Stimulated activated CD4-positive, alpha-beta T cell treated with anti-CD3 and anti-CD28 coated beads, TNF-alpha, amount 100 ng/mL, for 48 hours (primary cell): ENCODE data around the gene CECR2.

Experiments
- DNase-seq, 3 donors: peaks; one replicate each; pipeline ENCODE4 v3.0.0-alpha.2; 2020; ENCODE audit warnings: low read depth in 3 of 3

CECR2 gene

DNA sequence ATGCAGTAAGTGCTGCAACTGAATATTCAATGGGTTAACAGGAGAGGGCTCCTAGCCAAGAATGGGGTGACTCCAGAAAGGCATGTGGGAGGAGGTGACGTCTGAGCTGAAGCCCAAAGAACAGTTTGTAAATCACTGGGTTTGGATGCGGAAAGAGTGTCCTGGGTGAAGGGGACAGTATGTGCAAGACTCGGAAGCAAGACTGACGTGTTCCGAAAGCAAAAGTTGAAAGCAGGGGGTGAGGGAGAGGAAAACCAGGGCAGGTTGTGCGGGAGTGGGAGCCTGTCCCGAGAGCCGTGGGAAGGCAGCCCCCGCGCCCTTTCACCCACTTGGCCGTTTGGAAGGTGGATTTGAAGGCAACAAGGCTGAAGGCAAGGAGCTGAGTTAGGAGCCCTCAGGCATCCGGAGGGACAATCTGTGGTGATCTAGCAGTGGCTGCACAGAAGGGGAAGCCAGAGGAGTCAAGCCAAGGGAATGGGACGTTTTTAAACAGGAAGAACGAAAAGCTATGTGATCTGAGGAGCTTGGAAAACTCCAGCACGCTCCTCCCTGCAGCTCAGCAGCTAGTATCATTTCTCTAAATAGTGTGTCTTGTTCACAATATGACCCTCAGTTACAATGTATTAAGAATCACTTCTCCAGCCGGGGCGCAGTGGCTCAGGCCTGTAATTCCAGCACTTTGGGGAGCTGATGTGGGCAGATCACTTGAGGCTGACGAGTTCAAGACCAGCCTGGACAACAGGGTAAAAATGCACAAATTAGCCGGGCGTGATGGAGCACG is 201.8 kb downstream of the CECR2 start:
- DNase-seq, result no peak

DNA sequence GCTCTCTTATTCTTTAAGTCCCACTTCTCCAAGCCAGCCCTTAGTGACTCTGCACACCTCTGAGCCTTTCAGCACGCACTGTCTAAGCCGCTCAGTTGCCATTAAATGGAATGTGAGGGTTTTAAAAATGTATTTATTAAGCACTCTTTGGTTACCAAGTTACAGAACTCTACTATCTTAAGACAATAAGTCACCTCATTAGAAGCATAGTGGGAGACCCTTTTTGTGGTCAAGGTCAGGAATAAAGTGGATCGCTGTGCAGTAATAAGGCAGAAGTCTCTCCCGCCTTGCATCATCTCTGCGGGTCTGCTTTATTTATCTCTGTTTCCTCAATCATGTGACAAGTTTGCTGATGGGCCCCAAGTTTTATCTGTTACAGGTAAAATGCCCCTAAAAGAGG is 205.9 kb downstream of the CECR2 start:
- no peak for DNase-seq

DNA sequence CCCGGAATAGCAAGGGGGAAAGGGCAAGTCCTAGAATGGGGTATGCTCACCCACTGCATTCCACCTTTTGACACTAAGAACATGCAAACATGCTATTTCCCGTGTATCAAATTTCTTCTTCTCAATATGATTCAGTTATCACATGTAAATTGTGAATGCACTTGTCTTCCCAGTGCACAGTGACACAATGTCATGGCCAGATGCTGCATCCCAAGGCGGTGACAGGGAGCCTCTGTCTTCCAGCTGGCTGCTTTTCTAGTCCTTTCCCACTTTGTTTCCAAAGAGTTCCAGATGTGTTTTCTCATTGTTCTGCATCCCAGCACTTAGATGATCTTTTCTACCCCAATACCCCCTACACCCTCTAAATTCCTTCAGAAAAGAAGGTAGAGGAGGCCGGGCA is 206.4 kb downstream of the CECR2 start:
- no peak for DNase-seq

DNA sequence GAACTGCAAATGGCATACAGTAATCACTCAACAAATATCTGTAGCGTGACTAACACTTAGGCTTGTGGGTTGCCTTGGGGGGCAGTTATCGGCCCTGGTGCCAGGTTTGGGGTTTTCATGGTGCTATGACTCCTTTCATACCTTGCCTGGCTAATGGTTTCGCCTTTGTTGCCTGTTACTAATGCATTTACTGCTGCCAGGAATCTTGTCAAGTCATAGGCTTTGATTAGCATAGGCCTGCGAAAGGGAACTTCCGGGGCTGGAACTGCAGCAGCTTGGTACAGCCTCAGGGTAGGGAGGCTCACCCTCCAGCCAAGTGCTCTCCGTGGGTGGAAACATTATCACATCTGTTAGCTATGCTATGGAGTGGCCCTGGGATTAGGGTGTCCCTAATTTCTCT is 207.2 kb downstream of the CECR2 start:
- DNase-seq, result no peak

DNA sequence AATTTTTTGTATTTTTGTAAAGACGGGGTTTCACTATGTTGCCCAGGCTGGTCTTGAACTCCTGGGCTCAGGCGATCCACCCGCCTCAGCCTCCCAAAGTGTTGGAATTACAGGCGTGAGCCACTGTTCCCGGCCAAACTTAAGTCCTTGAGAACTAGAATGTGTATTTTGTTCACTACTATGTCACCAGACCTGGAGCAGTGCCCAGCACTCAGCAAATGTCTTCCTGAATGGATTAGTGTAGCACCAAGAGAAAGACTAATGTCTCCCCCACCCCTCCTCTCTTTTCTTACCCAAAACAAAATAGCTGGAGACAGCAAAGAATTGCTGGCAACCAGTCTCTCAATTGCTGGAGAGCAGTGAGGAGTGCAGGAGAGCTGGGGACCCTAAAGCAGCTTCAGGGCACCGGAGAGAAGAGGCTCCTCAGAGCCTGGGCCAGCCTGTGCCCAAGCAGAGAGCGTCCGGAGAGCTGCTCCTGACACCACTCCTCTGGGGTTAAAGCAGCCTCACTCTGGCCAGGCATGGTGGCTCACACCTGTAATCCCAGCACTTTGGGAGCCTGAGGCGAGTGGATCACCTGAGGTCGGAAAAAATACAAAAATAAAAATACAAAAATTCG is 209.0 kb downstream of the CECR2 start:
- DNase-seq, result no peak

GRCh38 chr22:17579535-17579981 is 210.3 kb downstream of the CECR2 start:
- DNase-seq, result no peak

- DNase-seq, result no peak
Measured at GRCh38 chr22:17580441-17581031, 211.3 kb downstream of the CECR2 start.

DNA sequence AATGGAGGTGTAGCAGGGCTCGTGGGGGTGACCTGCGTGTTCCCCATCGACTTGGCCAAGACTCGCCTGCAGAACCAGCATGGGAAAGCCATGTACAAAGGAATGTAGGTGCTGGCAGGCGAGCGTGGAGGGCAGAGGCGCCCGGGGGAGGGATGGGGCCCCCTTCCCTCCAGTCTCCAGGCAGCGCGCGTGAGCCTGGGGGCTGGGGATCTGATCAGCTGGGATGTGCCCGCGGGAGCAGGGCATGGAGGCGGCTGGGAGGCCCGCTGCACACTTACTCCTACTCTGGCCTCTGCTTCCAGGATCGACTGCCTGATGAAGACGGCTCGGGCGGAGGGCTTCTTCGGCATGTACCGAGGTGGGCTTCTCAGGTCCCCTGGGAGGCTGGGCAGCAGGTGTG is 211.8 kb downstream of the CECR2 start:
- DNase-seq, result no peak

GRCh38 chr22:17581631-17582030 is 212.4 kb downstream of the CECR2 start:
- DNase-seq, result no peak

DNA sequence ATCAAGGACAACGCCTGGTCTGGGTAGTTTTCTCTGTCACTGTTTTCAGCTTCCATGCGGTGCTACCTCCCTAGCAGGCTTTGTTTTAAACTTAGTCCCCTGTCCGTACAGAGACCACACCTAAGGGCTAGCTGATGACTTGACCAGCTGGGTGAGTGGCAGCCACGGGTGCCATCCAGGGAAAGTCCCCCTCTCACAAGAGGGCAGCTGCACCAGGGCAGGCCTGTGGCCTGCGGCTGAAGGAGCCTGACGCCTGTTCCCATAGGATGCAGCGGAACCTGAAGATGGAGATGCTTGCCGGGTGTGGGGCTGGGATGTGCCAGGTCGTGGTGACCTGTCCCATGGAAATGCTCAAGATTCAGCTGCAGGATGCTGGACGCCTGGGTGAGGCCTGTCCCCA is 213.9 kb downstream of the CECR2 start:
- no peak for DNase-seq

DNA sequence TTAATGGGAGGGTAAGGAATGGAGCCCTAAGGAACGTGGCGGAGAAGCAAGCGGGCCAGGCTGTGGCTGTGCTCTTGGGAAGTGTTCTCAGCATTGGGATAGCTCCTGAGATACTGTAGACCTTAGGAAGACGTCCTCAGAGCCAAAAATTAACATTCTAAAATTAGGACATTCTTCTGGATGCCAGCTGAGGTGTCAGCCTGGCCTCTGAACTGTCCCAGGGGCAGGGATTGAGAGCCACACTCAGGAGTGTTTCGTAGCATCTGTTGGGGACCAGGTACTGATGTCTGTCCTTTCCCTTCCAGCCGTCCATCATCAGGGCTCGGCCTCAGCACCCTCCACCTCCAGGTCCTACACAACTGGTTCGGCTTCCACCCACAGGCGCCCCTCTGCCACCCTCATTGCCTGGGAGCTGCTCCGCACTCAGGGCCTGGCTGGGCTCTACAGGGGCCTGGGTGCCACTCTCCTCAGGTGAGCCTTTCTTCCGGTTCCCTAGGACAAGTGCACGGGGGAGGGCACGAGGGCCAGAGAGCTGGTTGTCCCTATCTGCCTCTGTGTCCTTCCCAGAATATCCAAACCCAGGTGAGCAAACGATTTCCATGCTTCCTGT is 217.7 kb downstream of the CECR2 start:
- DNase-seq, result no peak

GRCh38 chr22:17587629-17588028 is 218.4 kb downstream of the CECR2 start:
- no peak for DNase-seq

DNA sequence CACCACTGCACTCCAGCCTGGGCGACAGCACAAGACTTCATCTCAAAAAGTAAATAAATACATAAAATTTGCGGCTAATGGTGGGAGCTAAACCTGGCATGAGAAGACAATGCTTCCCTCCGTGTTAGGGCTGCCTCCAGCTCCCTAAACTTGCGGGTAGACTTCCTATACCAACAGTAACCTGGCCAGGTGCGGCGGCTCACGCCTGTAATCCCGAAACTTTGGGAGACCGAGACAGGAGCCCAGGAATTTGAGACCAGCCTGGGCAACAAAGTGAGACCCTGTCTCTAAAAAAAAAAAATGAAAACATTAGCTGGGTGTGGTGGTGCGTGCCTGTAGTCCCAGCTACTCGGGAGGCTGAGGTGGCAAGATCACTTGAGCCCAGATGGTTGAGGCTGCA is 219.3 kb downstream of the CECR2 start:
- no peak for DNase-seq

DNA sequence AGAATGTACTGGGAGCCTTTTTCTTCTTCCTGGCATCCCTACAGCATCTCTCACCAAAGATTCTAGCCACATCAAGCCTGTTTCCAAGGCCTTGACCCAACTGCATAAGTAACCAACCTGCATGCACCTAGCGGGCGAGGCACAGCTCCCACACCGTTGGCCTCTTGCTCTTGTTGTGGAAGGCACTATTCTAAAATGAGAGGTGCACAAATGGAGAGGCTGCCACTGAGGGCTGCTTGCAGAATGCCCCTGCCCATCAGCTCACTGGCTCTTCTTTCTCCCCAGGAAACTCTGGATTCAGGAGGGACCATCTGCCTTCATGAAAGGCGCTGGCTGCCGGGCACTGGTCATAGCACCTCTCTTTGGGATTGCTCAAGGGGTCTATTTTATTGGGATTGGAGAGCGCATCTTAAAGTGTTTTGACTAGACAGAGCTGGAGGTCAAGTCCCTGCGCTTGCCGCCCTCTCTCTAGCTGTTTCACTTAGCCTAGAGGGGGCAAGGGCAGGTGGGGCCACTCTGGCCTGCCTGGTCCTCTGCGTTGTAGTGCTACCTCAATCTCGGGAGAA is 220.6 kb downstream of the CECR2 start:
- no peak for DNase-seq

DNA sequence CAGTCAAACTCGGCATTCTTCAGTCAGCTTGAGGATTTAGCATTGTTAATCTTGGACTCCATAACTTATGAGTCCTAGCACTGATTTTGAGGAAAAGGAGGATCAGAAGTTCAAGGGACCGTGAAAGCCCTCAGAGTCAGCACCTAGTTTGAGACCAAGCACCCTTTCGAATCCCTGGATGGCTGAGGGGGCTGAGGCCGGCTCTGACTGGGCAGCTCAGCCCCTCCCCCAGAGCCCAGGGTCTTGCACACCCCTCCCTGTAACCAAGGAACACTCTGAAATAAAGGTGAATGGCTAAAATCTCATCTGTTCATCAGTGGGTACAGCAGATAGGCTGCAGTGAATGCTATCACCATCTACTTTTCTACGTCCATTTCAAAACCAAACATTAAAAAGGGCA is 221.3 kb downstream of the CECR2 start:
- DNase-seq, result no peak

- DNase-seq, result no peak
Measured at GRCh38 chr22:17592201-17592600, 222.9 kb downstream of the CECR2 start.

DNA sequence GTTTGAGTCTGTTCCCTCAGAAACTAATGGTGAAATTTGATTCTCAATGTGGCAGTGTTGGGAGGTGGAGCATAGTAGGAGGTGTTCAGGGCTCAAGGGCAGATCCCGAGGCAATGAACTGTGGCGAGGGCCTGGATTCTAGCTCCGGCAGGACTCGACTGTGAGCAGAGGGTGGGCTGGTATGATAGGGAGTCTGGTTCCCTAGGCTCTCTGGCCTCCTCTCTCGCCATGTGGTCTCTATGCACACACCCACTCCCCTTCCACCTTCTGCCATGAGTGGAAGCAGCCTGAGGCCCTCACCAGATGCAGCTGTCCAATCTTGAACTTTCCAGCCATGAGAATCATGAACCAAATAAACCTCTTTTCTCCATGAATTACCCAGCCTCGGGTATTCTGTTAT is 227.0 kb downstream of the CECR2 start:
- no peak for DNase-seq

GRCh38 chr22:17597217-17597616 is 228.0 kb downstream of the CECR2 start:
- no peak for DNase-seq

GRCh38 chr22:17598318-17598717 is 229.1 kb downstream of the CECR2 start:
- no peak for DNase-seq

DNA sequence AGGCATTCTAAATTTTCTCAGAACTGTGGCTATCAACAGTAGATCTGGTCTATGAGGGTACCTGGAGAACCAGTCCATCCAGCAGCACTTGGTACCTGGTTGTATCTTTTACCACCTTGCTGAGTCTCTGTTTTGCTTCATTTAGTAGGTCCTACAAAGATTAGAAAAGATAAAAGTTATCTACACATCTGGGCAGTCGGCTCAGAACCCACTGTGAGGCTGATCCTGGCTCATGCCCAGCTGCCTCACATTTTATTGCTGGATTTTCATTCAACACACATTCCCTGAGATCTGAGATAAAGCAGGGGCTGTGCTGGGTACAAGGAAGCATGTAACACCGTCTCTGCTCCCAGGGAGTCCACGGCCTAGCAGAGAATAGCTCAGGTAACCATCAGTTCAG is 231.8 kb downstream of the CECR2 start:
- DNase-seq, result no peak

GRCh38 chr22:17603668-17604067 is 234.4 kb downstream of the CECR2 start:
- DNase-seq, result no peak

GRCh38 chr22:17606496-17606895 is 237.2 kb downstream of the CECR2 start:
- no peak for DNase-seq
